CD4-positive, alpha-beta T cell (primary cell): ENCODE data around the gene OSBPL6. TPM values are rescaled to one million over a fixed set of nuclear protein-coding genes. Genes with fewer than 3 reads are reported as not detected.

Source experiments
- ATAC-seq: fragments of 200-7000 bp; cut with Tn5 transposase; one replicate; pipeline ENCODE4 v1.10.0; 2022; ENCODE audit warnings: mild to moderate bottlenecking; ENCODE audit not compliant: poor library complexity
- CTCF ChIA-PET: fragments of 350-600 bp; sonication (Branson Sonifier 250); formaldehyde crosslinking; loops from one replicate; lab custom pipeline; 2021; ENCODE audit warnings: antibody characterized with exemption, inconsistent platforms; lab: Charles Lee
- POLR2A ChIA-PET: fragments of 350-600 bp; sonication (Branson Sonifier 250); formaldehyde crosslinking; loops from one replicate; lab custom pipeline; 2021; ENCODE audit warnings: antibody characterized with exemption, inconsistent platforms; lab: Charles Lee
- DNase-seq, 14 experiments: peaks; one replicate each; pipeline ENCODE4 v3.0.0-alpha.2; 2013 to 2020; ENCODE audit warnings: mixed read lengths in 2 of 14
- H3K27ac ChIP-seq, 2 donors: one replicate each; pipeline versions ENCODE4 v1.5.1 to v1.7.0; 2013; ENCODE audit warnings: low read length in 2 of 2, low read depth in 1 of 2, mild to moderate bottlenecking in 1 of 2
- H3K27me3 ChIP-seq, 2 experiments: 1 replicate in 1 of 2; 2 replicates in 1 of 2; pipeline versions ENCODE4 v1.6.1 to v1.7.0; 2013; ENCODE audit warnings: low read length in 2 of 2, control low read depth in 1 of 2, mild to moderate bottlenecking in 1 of 2, moderate library complexity in 1 of 2; ENCODE audit not compliant: insufficient read depth in 2 of 2, control insufficient read depth in 1 of 2
- H3K36me3 ChIP-seq: one replicate; pipeline ENCODE4 v1.6.1; 2013; ENCODE audit warnings: low read length, control low read depth; ENCODE audit not compliant: insufficient read depth
- H3K4me1 ChIP-seq: one replicate; pipeline ENCODE4 v1.6.1; 2013; ENCODE audit warnings: low read length, control low read depth; ENCODE audit not compliant: insufficient read depth
- H3K4me3 ChIP-seq: one replicate; pipeline ENCODE4 v1.5.1; 2013; ENCODE audit warnings: mild to moderate bottlenecking, low read length, moderate library complexity
- H3K9me3 ChIP-seq, 2 experiments: 1 replicate in 1 of 2; 2 replicates in 1 of 2; pipeline versions ENCODE4 v1.6.1 to v1.7.0; 2013; ENCODE audit warnings: low read length in 2 of 2, mild to moderate bottlenecking in 2 of 2, control low read depth in 1 of 2, moderate library complexity in 1 of 2; ENCODE audit not compliant: control insufficient read depth in 1 of 2, insufficient read depth in 1 of 2
- H3K27ac Mint-ChIP-seq: one replicate; pipeline ENCODE4 v1.8.0; 2020; ENCODE audit warnings: mixed read lengths
- H3K27me3 Mint-ChIP-seq: one replicate; pipeline ENCODE4 v1.8.0; 2021; ENCODE audit warnings: mixed read lengths
- H3K36me3 Mint-ChIP-seq: one replicate; pipeline ENCODE4 v1.8.0; 2021; ENCODE audit warnings: low read depth, mixed read lengths
- H3K4me1 Mint-ChIP-seq: one replicate; pipeline ENCODE4 v1.8.0; 2021; ENCODE audit warnings: low read depth, mixed read lengths
- H3K4me3 Mint-ChIP-seq: one replicate; pipeline ENCODE4 v1.8.0; 2020; ENCODE audit warnings: mild to moderate bottlenecking, mixed read lengths
- H3K9me3 Mint-ChIP-seq: one replicate; pipeline ENCODE4 v1.8.0; 2020; ENCODE audit warnings: mixed read lengths
- intact Hi-C, 2 experiments: fragments of 100-400 bp; cut with DNase I in 1 of 2; cut with micrococcal nuclease in 1 of 2; formaldehyde crosslinking; loops; one replicate each; pipeline versions ENCODE4 v1.15.1 to v1.9.0; 2023 to 2025; cut with DNase I, micrococcal nuclease
- total RNA-seq, 174 experiments: library from RNA in 2 of 174; stranded (reverse) in 2 of 174; gene quantifications; one replicate each; pipeline ENCODE4 v1.2.3 and lab custom pipeline; 2021 to 2026
- TF ChIP-seq, protein P1 (sequence below): fragments of 200-600 bp; IDR thresholded peaks from one replicate; pipeline ENCODE4 v1.8.0; 2022; ENCODE audit warnings: antibody characterized with exemption, mild to moderate bottlenecking

Gene OSBPL6
- total RNA-seq, 2 experiments from 2014 or later: 0.08 to 0.11 TPM

DNA sequence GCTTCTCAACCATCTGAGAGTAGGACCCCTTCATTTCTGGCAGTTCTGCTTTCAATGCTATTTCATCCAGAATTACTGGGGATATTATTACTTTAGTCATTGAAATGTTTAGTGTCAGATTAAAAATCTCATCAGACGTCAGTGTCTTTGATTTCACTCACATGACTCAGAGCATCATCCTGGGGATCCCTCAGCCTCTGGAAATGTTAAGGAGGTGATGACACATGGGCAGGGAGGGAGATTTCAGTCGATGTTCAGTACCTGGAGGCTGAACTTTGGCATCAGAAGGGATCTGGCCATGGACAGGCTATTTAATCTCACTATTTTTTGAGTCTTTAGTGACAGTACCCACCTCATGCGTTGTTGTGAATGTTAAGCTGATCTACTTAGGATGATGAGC is 39.1 kb downstream of the OSBPL6 start:
- H3K4me3 Mint-ChIP-seq: no peak overlapping the region
- peaks cover 21% of the 10 kb centered on the region for H3K27me3 Mint-ChIP-seq
- H3K4me1 ChIP-seq: no peaks in the 10 kb centered on the region
- ATAC-seq (no peak), DNase-seq (no peak)
- no peak overlapping the region for H3K4me3 ChIP-seq
- intact Hi-C loops: no loop called here
- H3K9me3 ChIP-seq: no peaks in the 10 kb centered on the region
- H3K36me3 ChIP-seq: no peaks in the 10 kb centered on the region
- ChIA-PET CTCF (no interaction called here), POLR2A (no interaction called here)
- H3K27ac Mint-ChIP-seq: no peak overlapping the region
- H3K27ac ChIP-seq: no peak overlapping the region
- TF ChIP-seq, protein P1, sequence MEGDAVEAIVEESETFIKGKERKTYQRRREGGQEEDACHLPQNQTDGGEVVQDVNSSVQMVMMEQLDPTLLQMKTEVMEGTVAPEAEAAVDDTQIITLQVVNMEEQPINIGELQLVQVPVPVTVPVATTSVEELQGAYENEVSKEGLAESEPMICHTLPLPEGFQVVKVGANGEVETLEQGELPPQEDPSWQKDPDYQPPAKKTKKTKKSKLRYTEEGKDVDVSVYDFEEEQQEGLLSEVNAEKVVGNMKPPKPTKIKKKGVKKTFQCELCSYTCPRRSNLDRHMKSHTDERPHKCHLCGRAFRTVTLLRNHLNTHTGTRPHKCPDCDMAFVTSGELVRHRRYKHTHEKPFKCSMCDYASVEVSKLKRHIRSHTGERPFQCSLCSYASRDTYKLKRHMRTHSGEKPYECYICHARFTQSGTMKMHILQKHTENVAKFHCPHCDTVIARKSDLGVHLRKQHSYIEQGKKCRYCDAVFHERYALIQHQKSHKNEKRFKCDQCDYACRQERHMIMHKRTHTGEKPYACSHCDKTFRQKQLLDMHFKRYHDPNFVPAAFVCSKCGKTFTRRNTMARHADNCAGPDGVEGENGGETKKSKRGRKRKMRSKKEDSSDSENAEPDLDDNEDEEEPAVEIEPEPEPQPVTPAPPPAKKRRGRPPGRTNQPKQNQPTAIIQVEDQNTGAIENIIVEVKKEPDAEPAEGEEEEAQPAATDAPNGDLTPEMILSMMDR: no peak
- no peaks in the 10 kb centered on the region for H3K9me3 Mint-ChIP-seq
- no peaks in the 10 kb centered on the region for H3K4me1 Mint-ChIP-seq
- H3K36me3 Mint-ChIP-seq: no peaks in the 10 kb centered on the region
- H3K27me3 ChIP-seq: peaks cover 0 to 6% of the 10 kb centered on the region in 2 experiments

DNA sequence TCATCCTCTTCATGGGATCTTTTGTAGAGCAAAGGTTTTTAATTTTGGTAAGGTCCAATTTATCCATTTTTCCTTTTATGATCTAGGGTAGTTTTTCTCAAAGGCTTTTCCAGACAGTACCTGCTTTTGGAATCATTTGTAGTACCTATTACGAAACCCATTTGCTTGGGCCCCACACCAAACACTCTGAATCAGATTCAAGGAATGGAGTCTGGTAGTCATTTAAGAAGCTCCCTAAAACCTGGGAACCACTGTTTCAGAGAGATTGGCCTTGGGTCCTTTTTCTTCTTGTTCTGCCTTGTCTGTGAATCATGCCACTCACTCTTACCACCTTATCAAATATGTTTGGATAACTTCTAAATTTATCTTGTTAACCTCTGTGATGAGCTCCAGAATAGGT is 40.3 kb downstream of the OSBPL6 start:
- H3K4me3 ChIP-seq: no peak overlapping the region
- peaks cover 23% of the 10 kb centered on the region for H3K27me3 Mint-ChIP-seq
- ATAC-seq (no peak), DNase-seq (no peak)
- H3K36me3 ChIP-seq: no peaks in the 10 kb centered on the region
- TF ChIP-seq, protein P1: no peak
- intact Hi-C loops: no loop called here
- H3K9me3 ChIP-seq: no peaks in the 10 kb centered on the region
- H3K36me3 Mint-ChIP-seq: no peaks in the 10 kb centered on the region
- H3K27ac Mint-ChIP-seq: no peak overlapping the region
- H3K4me1 Mint-ChIP-seq: no peaks in the 10 kb centered on the region
- H3K9me3 Mint-ChIP-seq: no peaks in the 10 kb centered on the region
- no peaks in the 10 kb centered on the region for H3K4me1 ChIP-seq
- peaks cover 0 to 6% of the 10 kb centered on the region in 2 experiments for H3K27me3 ChIP-seq
- CTCF ChIA-PET: no interaction called here
- no peak overlapping the region for H3K4me3 Mint-ChIP-seq
- H3K27ac ChIP-seq: no peak overlapping the region
- POLR2A ChIA-PET: no interaction called here

DNA sequence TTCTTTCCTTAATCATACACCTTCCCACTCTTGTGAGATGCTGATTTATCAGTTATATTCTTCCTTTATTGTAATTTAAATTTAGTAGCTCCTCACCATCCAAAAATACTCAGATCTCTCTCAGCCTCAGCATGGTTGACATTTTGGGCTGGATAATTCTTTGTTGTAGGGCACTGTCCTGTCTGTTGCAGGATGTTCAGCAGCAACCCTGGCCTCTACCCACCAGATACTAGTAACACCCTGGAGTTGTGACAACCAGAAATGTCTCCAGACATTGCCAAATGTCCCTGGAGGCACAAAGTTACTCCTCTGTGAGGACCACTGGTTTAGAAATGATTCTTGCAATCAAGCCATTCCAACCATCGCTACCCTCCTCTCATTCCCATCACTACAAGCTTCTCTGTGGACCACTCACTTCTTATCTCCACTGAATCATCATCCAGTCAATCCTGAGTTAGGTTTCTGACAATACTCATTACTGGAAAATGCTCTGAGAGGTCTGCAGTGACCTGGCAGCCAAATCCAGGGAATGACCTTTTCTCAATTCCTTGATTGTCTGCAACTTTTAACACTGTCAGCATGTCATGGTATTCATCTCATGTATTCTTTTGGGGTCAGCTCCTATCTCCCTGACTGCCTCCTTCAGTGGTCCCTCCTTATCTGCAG is 43.3 kb downstream of the OSBPL6 start:
- ChIA-PET CTCF (no interaction called here), POLR2A (no interaction called here)
- Mint-ChIP-seq H3K4me1 (no peaks in the 10 kb centered on the region), H3K9me3 (no peaks in the 10 kb centered on the region), H3K27me3 (peaks cover 23% of the 10 kb centered on the region), H3K4me3 (no peak overlapping the region), H3K36me3 (no peaks in the 10 kb centered on the region), H3K27ac (no peak overlapping the region)
- H3K36me3 ChIP-seq: no peaks in the 10 kb centered on the region
- DNase-seq (no peak), ATAC-seq (no peak)
- H3K27me3 ChIP-seq: peaks cover 0 to 6% of the 10 kb centered on the region in 2 experiments
- H3K9me3 ChIP-seq: no peaks in the 10 kb centered on the region
- H3K4me3 ChIP-seq: no peak overlapping the region
- intact Hi-C loops: no loop called here
- H3K4me1 ChIP-seq: no peaks in the 10 kb centered on the region
- TF ChIP-seq, protein P1: no peak
- no peak overlapping the region for H3K27ac ChIP-seq
